Heart left ventricle (tissue), 16 donors: ENCODE data around the gene GNPTG. TPM values are rescaled to one million over a fixed set of nuclear protein-coding genes. Genes with fewer than 3 reads are reported as not detected.

Experiments used
- ATAC-seq, 4 donors: fragments of 200-7000 bp; cut with Tn5 transposase; one replicate each; pipeline ENCODE4 v1.9.1; 2020 to 2022; ENCODE audit warnings: moderate library complexity in 4 of 4, mild to moderate bottlenecking in 3 of 4, moderate number of reproducible peaks in 1 of 4
- DNase-seq, 5 donors: peaks; one replicate each; pipeline ENCODE4 v3.0.0-alpha.2; 2020
- H3K27ac ChIP-seq, 12 donors: fragments of 200-600 bp; sonication (generic) in 4 of 12; one replicate each; pipeline versions ENCODE4 v1.5.0 to v1.8.0; 2016 to 2022; ENCODE audit warnings: mild to moderate bottlenecking in 2 of 12
- H3K27me3 ChIP-seq, 9 donors: fragments of 200-600 bp; sonication (generic) in 2 of 9; one replicate each; pipeline versions ENCODE4 v1.5.1 to v1.8.0; 2016 to 2022; ENCODE audit warnings: mild to moderate bottlenecking in 3 of 9
- H3K36me3 ChIP-seq, 9 donors: fragments of 200-600 bp; sonication (generic) in 2 of 9; one replicate each; pipeline versions ENCODE4 v1.5.0 to v1.8.0; 2018 to 2022; ENCODE audit warnings: mild to moderate bottlenecking in 2 of 9
- H3K4me1 ChIP-seq, 12 donors: fragments of 200-600 bp; sonication (generic) in 4 of 12; one replicate each; pipeline versions ENCODE4 v1.5.0 to v1.8.0; 2016 to 2022; ENCODE audit warnings: mild to moderate bottlenecking in 3 of 12
- H3K4me3 ChIP-seq, 12 donors: fragments of 200-600 bp; sonication (generic) in 4 of 12; one replicate each; pipeline versions ENCODE4 v1.5.0 to v1.8.0; 2017 to 2022; ENCODE audit warnings: mild to moderate bottlenecking in 9 of 12, moderate library complexity in 4 of 12
- H3K9me3 ChIP-seq, 12 donors: fragments of 200-600 bp; sonication (generic) in 4 of 12; one replicate each; pipeline versions ENCODE4 v1.5.0 to v1.8.0; 2016 to 2022; ENCODE audit warnings: mild to moderate bottlenecking in 1 of 12
- CTCF ChIP-seq, 12 donors: fragments of 200-600 bp; sonication (generic) in 4 of 12; IDR thresholded peaks; one replicate each; pipeline versions ENCODE4 v1.5.0 to v1.8.0; 2018 to 2022; ENCODE audit warnings: antibody characterized with exemption in 12 of 12, mild to moderate bottlenecking in 5 of 12
- POLR2A ChIP-seq, 2 donors: fragments of 450-650 bp; IDR thresholded peaks; one replicate each; pipeline ENCODE4 v1.6.1; 2017; ENCODE audit warnings: antibody characterized with exemption in 2 of 2, mild to moderate bottlenecking in 2 of 2, moderate library complexity in 2 of 2
- WGBS, 4 donors: extraction: QIAGEN DNeasy Blood & Tissue Kit in 2 of 4; methylation state at CpG; one replicate each; pipeline versions ENCODE4 v1.1.5 to v1.1.7; 2013 to 2018; 5-methylcytosine and 5-hydroxymethylcytosine counted together
- intact Hi-C, 10 donors: fragments of 100-400 bp; cut with DNase I; formaldehyde crosslinking; loops; one replicate each; pipeline versions ENCODE4 v1.11.1 to v1.14.2; 2022
- polyA plus RNA-seq, 2 donors: library from polyadenylated mRNA; stranded (reverse); fragments of 200-250 nt; gene quantifications; one replicate each; pipeline ENCODE4 v1.2.3, GENCODE V29; 2013
- total RNA-seq, 9 donors: library from RNA; depleted of rRNA in 2 of 9; stranded (reverse); fragments of >200 nt in 2 of 9; fragmentation: NEBNext Ultra II Directional in 3 of 9; extraction: Animal tissue kit (Norgen Biotek cat#: 25700) in 3 of 9; gene quantifications; one replicate each; pipeline versions ENCODE4 v1.1.0 to v1.2.4, GENCODE V29; 2016 to 2023
- donor health status: ischemic (EF 13 %, LVEDD 7.1; RV severe dilation, severe dysfunction).
- donor health status: healthy with polysubstance abuse.
- donor health status: DM: no; HTN: yes; CAD: no.
- donor health status: DM: no; HTN: no; CAD: no.
- donor health status: ischemic (EF 25% LVEDD 6.9; RV normal size, moderate dysfunction).
- donor health status: ischemic (EF 25% LVEDD 5.7; RV mildly dilated, moderate dysfunction).
- donor health status: healthy.
- donor health status: DM: yes; HTN: yes; CAD: no.
- donor health status: ischemic (EF 35%, LVEDD 5.7; RV mildly dilated, moderate dysfunction).
- donor health status: nonischemic (EF 11% LVEDD 7.7; RV severe dilation, severe dysfunction).
- donor health status: DM: yes; HTN: yes; CAD: no.
- donor health status: PGD.
- donor health status: ischemic (EF 29% LVEDD 5.4; RV normal size, mild dysfunction).
- donor health status: nonischemic (EF 23%, LVEDD 6.1; RV moderate dilation, normal function).

Gene GNPTG
- total and polyA plus RNA-seq, 11 donors, result 25.4 to 54.2 (median 31.9) TPM

GRCh38 chr16:1316033-1316405, 35.7 kb upstream of the GNPTG start:
- peaks cover 8 to 88% (median 73%) of the 10 kb centered on the region in 9 donors for H3K36me3 ChIP-seq
- ATAC-seq (no peak), DNase-seq (no peak)
- no peak overlapping the region for H3K27ac ChIP-seq
- no peaks in the 10 kb centered on the region for H3K9me3 ChIP-seq
- no peak overlapping the region for H3K4me3 ChIP-seq
- no peak for TF ChIP-seq POLR2A (IDR thresholded peaks at IDR 0.05)
- TF ChIP-seq CTCF (IDR thresholded peaks at IDR 0.05), result no peak
- H3K4me1 ChIP-seq, result peaks cover 5 to 34% (median 27%) of the 10 kb centered on the region in 12 donors
- WGBS, 4 donors, result 86 to 99% (median 90%) methylated on average over 7 to 14 of the region's 14 CpGs
- intact Hi-C loops, result no loop called here
- H3K27me3 ChIP-seq, result no peaks in the 10 kb centered on the region

- H3K4me3 ChIP-seq, result no peak overlapping the region
- H3K9me3 ChIP-seq, result no peaks in the 10 kb centered on the region
- peaks cover 0 to 17% (median 12%) of the 10 kb centered on the region in 12 donors for H3K4me1 ChIP-seq
- TF ChIP-seq POLR2A (IDR thresholded peaks at IDR 0.05) (no peak), CTCF (IDR thresholded peaks at IDR 0.05) (no peak)
- WGBS, 4 donors, result 85 to 89% (median 87%) methylated on average over 26 to 32 of the region's 32 CpGs
- no peak overlapping the region for H3K27ac ChIP-seq
- no peaks in the 10 kb centered on the region for H3K27me3 ChIP-seq
- ATAC-seq, result no peak
- intact Hi-C loops, result no loop called here
- H3K36me3 ChIP-seq, result peaks cover 8 to 97% (median 88%) of the 10 kb centered on the region in 9 donors
- no peak for DNase-seq
Observed at GRCh38 chr16:1317479-1318267, 34.1 kb upstream of the GNPTG start.

- intact Hi-C loops, result no loop called here
- WGBS, 4 donors, result 75 to 78% (median 77%) methylated on average over 9 of the region's 9 CpGs
- Histone ChIP-seq H3K27ac (no peak overlapping the region), H3K4me3 (no peak overlapping the region), H3K4me1 (peaks cover 0 to 12% (median 7%) of the 10 kb centered on the region in 12 donors), H3K36me3 (peaks cover 8 to 97% (median 91%) of the 10 kb centered on the region in 9 donors), H3K27me3 (no peaks in the 10 kb centered on the region), H3K9me3 (no peaks in the 10 kb centered on the region)
- ATAC-seq, result no peak
- TF ChIP-seq CTCF (IDR thresholded peaks at IDR 0.05), result no peak
- DNase-seq, result no peak
Observed at GRCh38 chr16:1318268-1318545, 33.5 kb upstream of the GNPTG start.

- no peak for TF ChIP-seq CTCF (IDR thresholded peaks at IDR 0.05)
- TF ChIP-seq POLR2A (IDR thresholded peaks at IDR 0.05), result no peak
- Histone ChIP-seq H3K4me1 (peaks cover 0 to 4% (median 0%) of the 10 kb centered on the region in 12 donors), H3K27ac (no peak overlapping the region), H3K4me3 (no peak overlapping the region), H3K36me3 (peaks cover 8 to 99% (median 96%) of the 10 kb centered on the region in 9 donors), H3K9me3 (no peaks in the 10 kb centered on the region), H3K27me3 (no peaks in the 10 kb centered on the region)
- WGBS, 4 donors, result 91 to 94% (median 92%) methylated on average over 33 of the region's 33 CpGs
- DNase-seq, result no peak
- intact Hi-C loops, result no loop called here
- ATAC-seq, result no peak
Observed at GRCh38 chr16:1319041-1319440, 32.7 kb upstream of the GNPTG start.
